Fibroblast of lung (primary cell): Measurements from ENCODE around the gene SOX11. TPM values are rescaled to one million over a fixed set of nuclear protein-coding genes. Genes with fewer than 3 reads are reported as not detected.

Experiments
- DNase-seq, 2 donors: peaks; one replicate each; pipeline versions ENCODE4 v3.0.0 to v3.0.0-alpha.2; 2010; ENCODE audit warnings: low read depth in 2 of 2
- H2AFZ ChIP-seq: 2 replicates; pipeline ENCODE4 v1.5.1; 2012; ENCODE audit warnings: low read length, control low read depth, inconsistent platforms
- H3K27ac ChIP-seq: 2 replicates; pipeline ENCODE4 v1.5.1; 2011; ENCODE audit warnings: low read length, control low read depth; ENCODE audit not compliant: insufficient read depth
- H3K27me3 ChIP-seq: 2 replicates; pipeline ENCODE4 v1.5.1; 2011; ENCODE audit warnings: mild to moderate bottlenecking, low read length; ENCODE audit not compliant: control insufficient read depth, insufficient read depth
- H3K36me3 ChIP-seq: 2 replicates; pipeline ENCODE4 v1.5.1; 2011; ENCODE audit warnings: low read length; ENCODE audit not compliant: control insufficient read depth, insufficient read depth
- H3K4me1 ChIP-seq: 2 replicates; pipeline ENCODE4 v1.5.1; 2011; ENCODE audit warnings: low read length; ENCODE audit not compliant: control insufficient read depth, insufficient read depth; ENCODE audit errors: extremely low read depth
- H3K4me2 ChIP-seq: 2 replicates; pipeline ENCODE4 v1.5.1; 2011; ENCODE audit warnings: low read length, control low read depth; ENCODE audit not compliant: insufficient read depth; ENCODE audit errors: extremely low read depth
- H3K4me3 ChIP-seq, 4 experiments: fragments of 200-600 bp in 1 of 4; sonication (generic) in 1 of 4; replicated peaks in 1 of 4; 2 replicates each; pipeline ENCODE4 v1.5.1; 2011 to 2016; ENCODE audit warnings: low read length in 4 of 4, low read depth in 3 of 4, mild to moderate bottlenecking in 3 of 4, control low read depth in 2 of 4, inconsistent platforms in 1 of 4, mixed read lengths in 1 of 4; ENCODE audit not compliant: insufficient read depth in 1 of 4; ENCODE audit errors: control extremely low read depth in 1 of 4
- H3K79me2 ChIP-seq: 2 replicates; pipeline ENCODE4 v1.5.1; 2012; ENCODE audit warnings: mild to moderate bottlenecking, low read length, inconsistent platforms; ENCODE audit not compliant: control insufficient read depth, insufficient read depth
- H3K9ac ChIP-seq: 2 replicates; pipeline ENCODE4 v1.5.1; 2011; ENCODE audit warnings: mild to moderate bottlenecking, low read length, control low read depth; ENCODE audit not compliant: insufficient read depth
- H3K9me3 ChIP-seq: 2 replicates; pipeline ENCODE4 v1.5.1; 2012; ENCODE audit warnings: low read depth, low read length; ENCODE audit not compliant: control insufficient read depth, insufficient read depth
- H4K20me1 ChIP-seq: 2 replicates; pipeline ENCODE4 v1.5.1; 2011; ENCODE audit warnings: low read length; ENCODE audit not compliant: control insufficient read depth, insufficient read depth; ENCODE audit errors: extremely low read depth
- CTCF ChIP-seq, 2 donors: IDR thresholded peaks in 1 of 2; conservative IDR thresholded peaks in 1 of 2; 1 replicate in 1 of 2; 2 replicates in 1 of 2; pipeline ENCODE4 v1.5.1; 2011 to 2012; ENCODE audit warnings: low read length in 2 of 2, control low read depth in 1 of 2, inconsistent platforms in 1 of 2, low read depth in 1 of 2, mild to moderate bottlenecking in 1 of 2
- EZH2 ChIP-seq: IDR thresholded peaks from 2 replicates; pipeline ENCODE4 v1.5.1; 2012; ENCODE audit warnings: low read length, control low read depth, mild to moderate bottlenecking; ENCODE audit errors: missing control alignments
- polyA plus RNA-seq, 2 donors: library from polyadenylated mRNA; depleted of rRNA in 1 of 2; stranded (reverse) in 1 of 2; unstranded in 1 of 2; fragments of >200 nt; gene quantifications; 2 replicates each; pipeline ENCODE4 v1.2.1, GENCODE V29; 2011 to 2012; ENCODE audit warnings: missing spikeins in 1 of 2
- total RNA-seq: library from RNA; depleted of rRNA; stranded (reverse); fragments of >200 nt; gene quantifications from 2 replicates; pipeline ENCODE4 v1.2.1, GENCODE V29; 2014

Gene SOX11
- total and polyA plus RNA-seq, 2 donors (not counting 1 experiment from before 2014, with no cell fraction given) = 0.99 to 1.2 TPM

- no peak for DNase-seq
- TF ChIP-seq EZH2 (no peak), CTCF (conservative IDR thresholded peaks at IDR 0.05 in 1 of 2, IDR thresholded peaks at IDR 0.05 in 1 of 2; ENCODE audit: low read depth in 1 of 2, low read length in 2 of 2) (no peak)
- Histone ChIP-seq H3K9ac (no peak overlapping the region), H3K27ac (no peak overlapping the region), H3K36me3 (no peaks in the 10 kb centered on the region), H4K20me1 (no peaks in the 10 kb centered on the region), H3K4me3 (no peak overlapping the region), H3K27me3 (no peaks in the 10 kb centered on the region), H3K4me1 (no peaks in the 10 kb centered on the region), H3K4me2 (no peak overlapping the region), H3K79me2 (no peaks in the 10 kb centered on the region), H3K9me3 (no peaks in the 10 kb centered on the region), H2AFZ (no peak overlapping the region)
Measured at GRCh38 chr2:5727235-5727634, 35.1 kb downstream of the SOX11 start.

GRCh38 chr2:5729416-5729815 lies 37.2 kb downstream of the SOX11 start:
- H4K20me1 ChIP-seq = no peaks in the 10 kb centered on the region
- H3K9me3 ChIP-seq = no peaks in the 10 kb centered on the region
- H2AFZ ChIP-seq = no peak overlapping the region
- DNase-seq = peak in 1 of 2 donors; percentile 28
- TF ChIP-seq CTCF (conservative IDR thresholded peaks at IDR 0.05 in 1 of 2, IDR thresholded peaks at IDR 0.05 in 1 of 2; ENCODE audit: low read depth in 1 of 2, low read length in 2 of 2) = no peak
- TF ChIP-seq EZH2 = no peak
- H3K4me1 ChIP-seq = no peaks in the 10 kb centered on the region
- H3K36me3 ChIP-seq = no peaks in the 10 kb centered on the region
- no peak overlapping the region for H3K4me3 ChIP-seq
- H3K27ac ChIP-seq = no peak overlapping the region
- no peak overlapping the region for H3K4me2 ChIP-seq
- no peak overlapping the region for H3K9ac ChIP-seq
- no peaks in the 10 kb centered on the region for H3K27me3 ChIP-seq
- H3K79me2 ChIP-seq = no peaks in the 10 kb centered on the region

GRCh38 chr2:5730386-5730785 lies 38.2 kb downstream of the SOX11 start:
- Histone ChIP-seq H4K20me1 (no peaks in the 10 kb centered on the region), H3K27ac (no peak overlapping the region), H3K27me3 (no peaks in the 10 kb centered on the region), H3K9me3 (no peaks in the 10 kb centered on the region), H3K4me2 (no peak overlapping the region), H2AFZ (no peak overlapping the region), H3K9ac (no peak overlapping the region), H3K4me3 (no peak overlapping the region), H3K4me1 (no peaks in the 10 kb centered on the region), H3K36me3 (no peaks in the 10 kb centered on the region), H3K79me2 (no peaks in the 10 kb centered on the region)
- TF ChIP-seq EZH2 = no peak
- no peak for TF ChIP-seq CTCF (conservative IDR thresholded peaks at IDR 0.05 in 1 of 2, IDR thresholded peaks at IDR 0.05 in 1 of 2; ENCODE audit: low read depth in 1 of 2, low read length in 2 of 2)
- no peak for DNase-seq
